Left ventricle myocardium superior (tissue), 1 donor: ENCODE data around the gene TMEM232. TPM values are rescaled to one million over a fixed set of nuclear protein-coding genes. Genes with fewer than 3 reads are reported as not detected.
"Not testable (repeated sequence)": the region's sequence is repeated elsewhere in the genome, so short reads cannot be mapped to it uniquely, and the experiment has no call there.

Source experiments
- ATAC-seq: fragments of 200-7000 bp; cut with Tn5 transposase; one replicate; pipeline ENCODE4 v1.9.1; 2020; ENCODE audit warnings: mild to moderate bottlenecking, moderate library complexity
- DNase-seq: peaks from one replicate; pipeline ENCODE4 v3.0.0-alpha.2; 2020
- intact Hi-C: fragments of 100-400 bp; cut with micrococcal nuclease; formaldehyde crosslinking; loops from one replicate; pipeline ENCODE4 v1.11.0; 2022
- total RNA-seq: library from RNA; stranded (reverse); fragmentation: NEBNext Ultra II Directional; extraction: Animal tissue kit (Norgen Biotek cat#: 25700); gene quantifications from one replicate; pipeline ENCODE4 v1.2.1, GENCODE V29; 2021
- donor health status: DM: no; HTN: yes; CAD: no; lungs with severe emphysema.

The TMEM232 gene
- total RNA-seq, 1 donor from 2014 or later: 2.9 TPM

DNA sequence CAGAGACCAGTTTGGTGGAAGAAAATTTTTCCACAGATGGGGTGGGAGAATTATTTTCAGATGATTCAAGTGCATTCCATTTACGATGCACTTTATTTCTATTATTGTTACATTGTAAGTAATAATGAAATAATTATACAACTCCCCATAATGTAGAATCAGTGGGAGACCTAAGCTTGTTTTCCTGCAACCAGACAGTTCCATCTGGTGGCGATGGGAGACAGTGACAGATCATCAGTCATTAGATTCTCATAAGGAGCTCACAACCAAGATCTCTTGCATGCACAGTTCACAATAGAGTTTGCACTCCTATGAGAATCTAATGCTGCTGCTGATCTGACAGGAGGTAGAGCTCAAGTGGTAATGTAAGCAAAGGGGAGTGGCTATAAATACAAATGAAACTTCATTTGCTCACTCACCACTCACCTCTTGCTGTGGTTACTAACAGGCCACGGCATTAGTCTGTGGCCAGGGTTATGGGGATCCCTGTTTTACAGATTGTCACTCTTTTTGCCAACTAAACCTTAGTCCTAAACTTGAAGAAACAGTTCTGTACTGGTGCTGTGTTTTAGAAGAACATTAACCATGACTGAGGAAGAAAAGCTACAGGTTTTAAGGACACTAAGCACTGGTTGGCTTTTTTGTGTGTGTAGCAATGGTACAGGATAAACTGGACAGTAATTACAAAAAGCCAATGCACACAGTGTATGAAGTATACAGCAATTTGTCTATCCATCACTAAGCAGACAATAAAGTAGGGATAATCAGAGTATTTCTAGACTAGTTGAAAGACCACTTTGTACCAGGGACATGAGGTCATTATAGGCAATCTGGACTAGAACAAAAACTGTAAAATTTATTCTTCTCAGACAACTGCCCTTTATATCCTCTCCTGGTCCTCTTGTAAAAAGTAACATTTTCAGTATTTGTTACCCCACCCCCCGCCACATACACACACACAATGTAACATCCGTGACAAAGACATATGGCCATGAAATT lies 9.9 kb downstream of the TMEM232 start:
- intact Hi-C loops: no loop called here
- DNase-seq: no peak
- no peak for ATAC-seq

DNA sequence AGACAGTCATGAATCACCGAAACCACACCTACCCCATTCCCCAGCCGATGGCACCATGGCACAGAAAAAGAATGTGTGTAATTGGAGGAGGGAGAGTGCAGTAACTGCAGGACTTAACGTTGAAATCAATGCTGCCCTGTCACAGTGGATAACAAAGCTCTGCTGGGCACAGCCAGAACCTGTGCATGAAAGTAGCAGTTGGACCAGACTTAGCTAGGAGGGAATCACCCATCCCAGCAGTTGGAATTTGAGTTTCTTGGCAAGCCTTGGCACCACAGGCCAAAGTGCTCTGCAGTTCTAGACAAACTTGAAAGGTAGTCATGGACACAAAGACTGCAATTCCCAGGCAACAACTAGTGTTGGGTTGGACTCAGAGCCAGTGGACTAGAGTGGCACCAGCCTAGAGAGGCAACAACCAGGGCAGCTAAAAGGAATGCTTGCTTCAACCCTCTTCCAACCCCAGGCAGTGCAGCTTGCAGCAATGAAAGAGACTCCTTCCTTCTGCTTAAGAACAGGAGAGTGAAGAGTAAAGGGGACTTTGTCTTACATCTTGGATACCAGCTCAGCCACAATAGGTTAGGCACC lies 19.1 kb downstream of the TMEM232 start:
- DNase-seq: no peak
- intact Hi-C loops: no loop called here
- no peak for ATAC-seq

DNA sequence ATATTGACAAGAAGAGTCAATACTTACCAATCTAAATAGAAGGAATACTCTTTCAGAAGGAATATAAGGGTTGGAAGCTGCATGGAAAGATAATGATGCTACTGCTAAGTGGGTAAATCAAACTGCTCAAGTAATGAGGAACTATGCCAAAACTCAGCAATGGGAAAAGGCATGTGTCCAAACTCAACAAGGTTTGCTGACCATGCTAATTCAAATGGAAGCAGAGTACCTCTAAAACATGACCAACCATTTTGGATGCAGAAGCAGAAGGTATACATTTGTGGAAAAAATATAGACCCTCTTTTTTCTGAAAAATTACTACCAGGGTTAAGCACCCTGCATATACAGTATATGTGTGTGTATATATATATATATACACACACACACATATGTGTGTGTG lies 21.1 kb downstream of the TMEM232 start:
- ATAC-seq: no peak
- intact Hi-C loops: no loop called here
- no peak for DNase-seq

DNA sequence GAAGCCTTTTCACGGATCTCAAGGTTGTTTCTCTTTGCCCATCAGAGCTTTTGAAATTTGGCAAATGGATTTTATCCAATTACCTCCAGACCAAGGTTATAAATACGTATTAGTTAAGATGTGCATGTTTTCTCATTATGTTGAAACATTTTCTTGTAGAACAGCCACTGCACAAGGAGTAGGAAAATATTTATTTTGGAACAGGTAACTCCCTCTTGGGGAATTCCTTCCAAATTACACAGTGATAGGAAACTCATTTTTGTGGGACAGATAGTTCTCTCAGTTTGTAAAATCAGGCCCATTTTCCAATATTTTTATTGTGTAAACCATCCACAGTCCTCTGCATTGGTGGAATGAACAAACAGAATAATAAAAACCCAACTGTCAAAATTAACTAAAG lies 23.0 kb downstream of the TMEM232 start:
- intact Hi-C loops: no loop called here
- ATAC-seq: no peak
- DNase-seq: no peak

DNA sequence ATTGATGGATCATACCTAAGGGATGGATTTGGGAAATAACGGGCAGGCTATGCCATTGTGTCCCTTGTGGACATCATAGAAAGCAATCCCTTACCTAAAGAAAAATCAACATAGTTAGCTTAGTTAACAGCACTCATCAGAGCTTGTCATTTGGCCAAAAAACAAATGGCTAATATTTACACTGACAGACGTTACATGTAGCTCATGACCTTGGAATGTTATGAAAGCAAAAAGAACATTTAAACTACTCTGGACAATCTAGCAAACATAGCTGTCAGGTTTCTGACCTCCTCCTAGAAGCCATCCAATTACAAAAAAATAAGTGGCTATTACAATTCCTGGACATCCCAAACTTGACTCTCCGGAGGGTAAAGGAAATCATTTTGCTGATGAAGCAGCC lies 23.8 kb downstream of the TMEM232 start:
- DNase-seq (no peak), ATAC-seq (no peak)
- intact Hi-C loops: no loop called here

DNA sequence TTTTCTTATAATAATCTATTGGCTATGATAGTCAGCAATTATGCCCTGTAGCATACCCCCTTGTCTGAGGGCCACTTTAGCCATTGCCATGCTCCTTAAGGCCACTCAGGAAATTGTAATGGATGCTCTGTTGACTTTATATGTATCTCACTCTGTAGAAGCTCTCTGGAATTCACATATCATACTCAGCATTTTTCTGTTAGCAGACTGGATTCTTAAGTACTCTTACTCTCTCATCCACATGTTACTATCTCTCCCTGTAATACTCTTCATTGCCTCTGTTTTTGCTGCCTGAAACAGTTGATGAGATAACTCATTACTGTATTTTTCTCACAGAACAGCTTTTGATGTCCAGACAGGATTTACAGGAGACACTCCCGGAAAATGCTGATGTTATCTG lies 24.2 kb downstream of the TMEM232 start:
- intact Hi-C loops: no loop called here
- ATAC-seq (no peak), DNase-seq (no peak)

DNA sequence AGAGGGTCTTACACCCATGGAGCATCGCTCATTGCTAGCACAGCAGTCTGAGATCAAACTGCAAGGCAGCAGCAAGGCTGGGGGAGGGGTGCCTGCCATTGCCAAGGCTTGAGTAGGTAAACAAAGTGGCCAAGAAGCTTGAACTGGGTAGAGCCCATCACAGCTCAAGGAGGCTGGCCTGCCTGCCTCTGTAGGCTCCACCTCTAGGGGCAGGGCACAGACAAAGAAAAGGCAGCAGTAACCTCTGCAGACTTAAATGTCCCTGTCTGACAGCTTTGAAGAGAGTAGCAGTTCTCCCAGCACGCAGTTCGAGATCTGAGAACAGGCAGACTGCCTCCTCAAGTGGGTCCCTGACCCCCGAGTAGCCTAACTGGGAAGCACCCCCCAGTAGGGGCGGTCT lies 33.8 kb downstream of the TMEM232 start:
- DNase-seq, ATAC-seq, intact Hi-C loops: not testable (repeated sequence)

DNA sequence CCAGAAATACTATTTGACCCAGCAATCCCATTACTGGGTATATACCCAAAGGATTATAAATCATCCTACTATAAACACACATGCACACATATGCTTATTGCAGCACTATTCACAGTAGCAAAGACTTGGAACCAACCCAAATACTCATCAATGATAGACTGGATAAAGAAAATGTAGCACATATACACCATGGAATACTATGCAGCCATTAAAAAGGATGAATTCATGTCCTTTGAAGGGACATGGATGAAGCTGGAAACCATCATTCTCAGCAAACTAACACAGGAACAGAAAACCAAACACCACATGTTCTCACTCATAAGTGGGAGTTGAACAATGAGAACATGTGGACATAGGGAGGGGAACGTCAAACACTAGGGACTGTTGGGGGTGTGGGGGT lies 35.9 kb downstream of the TMEM232 start:
- DNase-seq, intact Hi-C loops, ATAC-seq: not testable (repeated sequence)

DNA sequence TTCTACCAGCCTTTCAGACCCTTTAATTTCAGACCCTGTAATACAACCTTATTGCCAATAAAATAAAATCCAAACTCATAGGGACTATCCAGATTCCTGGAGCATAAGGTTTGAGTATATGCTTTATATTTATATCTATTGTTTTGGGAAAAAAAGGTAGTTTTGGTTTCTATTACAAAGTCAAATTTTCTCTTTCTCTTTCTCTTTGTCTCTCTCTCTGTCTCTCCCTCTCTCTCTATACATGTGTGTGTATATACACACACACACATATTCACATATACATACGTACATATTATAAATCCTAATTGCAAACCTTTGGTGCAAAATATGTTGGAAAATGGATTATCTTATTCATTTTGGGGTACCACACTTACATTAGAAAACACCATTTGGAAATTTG lies 39.0 kb downstream of the TMEM232 start:
- DNase-seq (no peak), ATAC-seq (no peak)
- intact Hi-C loops: no loop called here

DNA sequence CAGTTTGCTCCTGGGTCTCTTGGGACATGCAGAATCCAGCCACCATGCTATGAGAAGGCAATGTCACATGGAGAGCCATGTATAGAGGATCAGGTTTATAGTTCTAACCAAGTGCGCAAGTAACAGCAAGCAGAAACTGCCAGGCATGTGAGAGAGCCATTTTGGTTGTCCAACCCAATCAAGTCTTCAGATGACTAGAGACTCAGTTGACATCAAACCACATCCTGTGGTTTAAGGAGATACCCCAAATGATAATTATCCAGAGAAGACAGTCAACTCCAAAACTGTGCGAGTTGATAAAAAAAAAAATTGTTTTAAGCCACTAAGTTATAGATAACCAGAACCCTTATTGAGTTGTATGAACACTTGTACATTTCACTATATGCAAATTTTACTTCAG lies 40.2 kb downstream of the TMEM232 start:
- DNase-seq: no peak
- intact Hi-C loops: no loop called here
- ATAC-seq: no peak

DNA sequence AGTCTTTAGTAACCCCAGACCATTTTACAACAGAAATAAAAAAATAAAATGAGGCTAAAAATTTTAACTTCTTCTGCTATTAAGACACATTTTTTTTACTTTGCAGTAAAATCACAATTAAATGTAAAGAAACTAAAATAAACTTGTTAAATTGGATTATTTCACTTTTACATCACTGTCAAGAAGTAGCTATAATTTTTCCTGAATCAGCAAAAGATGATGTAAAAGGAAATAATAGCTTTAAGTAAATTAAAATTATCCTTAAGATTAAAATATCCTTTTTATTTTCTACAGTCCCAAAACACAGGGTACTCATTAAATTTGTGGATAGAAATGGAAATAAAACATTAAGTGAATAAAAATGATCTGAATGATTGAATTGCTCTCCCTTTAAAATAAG lies 44.5 kb downstream of the TMEM232 start:
- ATAC-seq: no peak
- no peak for DNase-seq
- intact Hi-C loops: no loop called here

DNA sequence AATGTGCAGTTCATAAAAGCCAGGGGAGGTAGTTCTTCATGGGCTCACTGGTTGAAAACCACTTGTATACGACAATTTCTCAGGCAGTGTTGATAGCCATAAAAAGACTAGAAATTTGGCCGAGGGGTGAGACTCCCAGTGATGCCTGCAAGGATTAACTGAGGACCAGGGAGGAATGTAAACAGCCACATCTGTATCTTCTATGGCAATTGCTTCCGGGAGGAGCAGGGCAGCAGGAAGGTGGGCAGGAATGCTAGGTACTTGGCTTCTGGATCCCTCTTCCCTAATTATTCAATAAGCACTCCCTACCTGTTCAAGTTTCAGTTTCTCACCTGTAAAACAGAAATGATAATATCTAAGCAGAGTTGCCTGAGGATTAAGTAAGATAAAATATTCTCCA lies 45.4 kb downstream of the TMEM232 start:
- intact Hi-C loops: no loop called here
- no peak for DNase-seq
- no peak for ATAC-seq

DNA sequence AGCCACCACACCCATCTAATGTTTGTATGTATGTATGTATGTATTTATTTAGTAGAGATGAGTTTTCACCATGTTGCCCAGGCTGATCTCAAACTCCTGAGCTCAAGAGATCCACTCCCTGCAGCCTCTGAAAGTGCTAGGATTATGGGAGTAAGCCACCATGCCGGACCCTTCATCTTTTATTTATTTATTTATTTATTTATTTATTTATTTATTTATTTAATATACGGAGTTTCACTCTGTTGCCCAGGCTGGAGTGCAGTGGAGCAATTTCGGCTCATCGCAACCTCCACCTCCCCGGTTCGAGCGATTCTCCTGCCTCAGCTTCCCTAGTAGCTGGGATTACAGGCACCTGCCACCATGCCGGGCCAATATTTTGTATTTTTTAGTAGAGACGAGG lies 49.9 kb downstream of the TMEM232 start:
- ATAC-seq, intact Hi-C loops, DNase-seq: not testable (repeated sequence)

DNA sequence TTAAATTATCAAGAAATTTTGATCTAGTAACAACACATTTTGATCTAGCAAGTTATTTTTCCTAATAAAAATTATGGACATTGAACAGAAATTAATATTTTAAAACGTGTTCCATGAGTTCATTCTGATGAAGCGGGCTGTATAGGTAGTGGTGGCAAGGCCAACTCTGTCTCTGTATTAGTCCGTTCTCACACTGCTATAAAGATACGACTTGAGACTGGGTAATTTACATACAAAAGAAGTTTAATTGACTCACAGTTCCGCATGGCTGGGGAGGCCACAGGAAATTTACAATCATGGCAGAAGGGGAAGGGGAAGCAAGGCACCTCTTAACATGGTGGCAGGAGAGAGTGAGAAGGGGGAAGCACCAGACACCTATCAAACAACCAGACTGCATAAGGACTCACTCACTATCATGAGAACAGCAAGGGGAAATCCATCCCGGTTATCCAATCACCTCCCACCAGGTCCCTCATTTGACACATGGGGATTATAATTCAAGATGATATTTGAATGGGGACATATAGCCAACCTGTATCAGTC lies 61.2 kb downstream of the TMEM232 start:
- ATAC-seq (no peak), DNase-seq (no peak)
- intact Hi-C loops: no loop called here

DNA sequence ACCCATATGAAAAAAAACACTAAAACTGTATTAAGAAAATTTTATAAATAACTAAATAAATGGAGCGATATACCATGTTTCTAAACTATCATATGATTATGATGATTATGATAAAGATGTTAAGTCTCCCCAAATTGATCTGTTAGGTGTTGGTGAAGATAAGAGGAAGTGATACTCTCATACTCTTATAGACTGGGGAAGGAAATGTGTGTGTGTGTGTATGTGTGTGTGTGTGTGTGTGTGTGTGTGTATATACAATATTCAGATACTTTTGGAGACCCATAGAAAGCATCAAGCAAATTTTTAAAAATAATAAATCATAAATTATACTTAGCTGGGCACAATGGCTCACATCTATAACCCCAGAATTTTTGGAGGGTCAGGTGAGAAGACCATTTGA lies 62.9 kb downstream of the TMEM232 start:
- no peak for ATAC-seq
- intact Hi-C loops: no loop called here
- no peak for DNase-seq

DNA sequence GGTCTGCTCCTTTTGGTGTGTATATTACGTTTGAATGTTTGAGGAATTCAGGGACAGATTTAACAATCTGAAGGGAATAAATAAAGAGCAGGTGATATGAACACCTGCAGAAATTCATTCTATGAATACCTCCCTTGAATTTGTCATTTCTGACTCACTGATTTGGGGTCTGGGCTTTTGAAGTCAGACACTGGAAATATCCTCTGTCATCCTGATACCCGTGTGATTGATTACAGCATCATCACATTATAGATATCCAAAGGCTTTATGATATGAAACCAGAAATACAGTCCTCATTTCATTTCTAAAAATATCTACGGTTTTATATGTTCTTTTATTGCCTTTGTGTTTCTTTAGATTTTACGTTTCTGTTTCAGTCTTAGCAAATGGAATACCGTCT lies 68.5 kb downstream of the TMEM232 start:
- no peak for ATAC-seq
- no peak for DNase-seq
- intact Hi-C loops: no loop called here

DNA sequence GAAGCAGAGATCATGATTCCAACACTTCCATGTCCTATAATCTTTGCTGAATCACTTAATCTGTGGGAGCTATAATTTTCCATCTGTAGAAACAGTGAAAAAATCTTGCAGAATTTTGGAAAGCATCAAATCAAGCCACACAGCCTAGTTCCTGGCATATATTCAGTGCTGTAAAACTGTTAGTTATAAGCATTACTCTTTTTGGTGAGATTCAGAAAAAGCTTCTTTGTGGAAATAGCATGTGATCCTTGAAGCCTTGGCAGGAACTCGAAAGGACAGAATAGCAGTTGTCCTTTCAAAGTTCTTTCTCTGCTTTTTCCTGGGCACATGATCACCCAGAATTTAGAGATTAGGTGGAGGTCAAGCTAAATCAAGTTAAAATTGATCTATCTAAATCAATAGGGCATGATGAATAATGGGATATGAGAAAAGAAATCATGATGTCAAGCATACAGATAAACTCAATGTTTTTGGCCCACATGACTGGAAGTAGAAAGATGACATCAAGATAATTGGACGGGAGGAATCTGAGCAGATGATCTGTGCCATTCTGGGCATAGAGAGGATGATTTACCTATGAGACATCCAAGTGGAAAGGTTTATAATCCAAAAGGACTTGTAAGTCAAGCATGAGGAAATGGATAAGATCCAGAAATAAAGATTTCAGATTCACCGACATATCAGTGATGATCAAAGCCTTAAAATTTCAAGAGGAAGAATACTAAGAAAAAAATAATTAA lies 73.1 kb downstream of the TMEM232 start:
- ATAC-seq (no peak), DNase-seq (no peak)
- intact Hi-C loops: no loop called here

DNA sequence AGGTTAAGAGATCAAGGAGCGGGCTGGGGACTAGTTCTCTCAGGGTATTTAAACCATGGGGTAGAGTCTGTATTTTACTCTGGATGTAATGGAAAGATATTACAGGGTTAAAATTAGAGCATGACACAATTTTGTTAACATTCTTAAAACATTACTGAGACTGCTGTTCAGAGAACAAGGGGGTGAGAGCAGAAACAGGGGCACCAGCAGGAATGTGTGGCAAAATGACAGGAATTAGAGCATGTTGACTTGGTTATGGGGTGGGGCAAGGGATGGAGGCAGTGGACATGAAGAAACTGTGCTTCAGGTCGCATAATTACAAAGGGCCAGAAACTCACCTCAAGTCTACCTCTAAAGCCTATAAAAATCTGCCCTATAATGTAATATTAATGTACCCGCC lies 75.0 kb downstream of the TMEM232 start:
- DNase-seq: no peak
- intact Hi-C loops: no loop called here
- ATAC-seq: no peak

DNA sequence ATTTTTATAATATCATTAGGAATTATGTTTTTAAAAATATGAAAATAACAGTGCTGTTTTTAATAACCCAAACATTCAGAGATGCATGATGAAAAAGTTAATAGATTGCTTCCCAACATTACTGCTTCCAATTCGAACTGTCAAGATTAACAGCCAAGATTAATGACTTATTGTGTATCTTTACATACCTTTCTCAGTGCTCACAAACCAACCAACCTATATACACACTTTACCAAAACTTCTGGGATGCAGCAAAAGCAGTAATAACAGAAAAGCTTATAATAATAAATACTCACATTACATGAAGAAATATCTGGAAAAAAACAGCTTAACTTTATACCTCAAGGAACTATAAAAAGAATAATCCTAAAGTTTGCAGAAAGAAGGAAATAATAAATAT lies 82.1 kb downstream of the TMEM232 start:
- DNase-seq (no peak), ATAC-seq (no peak)
- intact Hi-C loops: no loop called here
